PC-9 (cell line): ENCODE measurements around the gene RAP1GAP2. TPM values are rescaled to one million over a fixed set of nuclear protein-coding genes. Genes with fewer than 3 reads are reported as not detected.
A peak's percentile ranks its signal among the peaks of the same experiment; 100 is the strongest.

Experiments used
- BruUV-seq: library from RNA; stranded (reverse); fragments of 400-500 nt; replicated peaks from 2 replicates; lab custom pipeline; 2021; lab: Mats Ljungman, UMichigan
- CTCF ChIA-PET: fragments of 300-600 bp; sonication (Branson Sonifier 250); formaldehyde crosslinking; loops from one replicate; lab custom pipeline; 2022; ENCODE audit warnings: antibody characterized with exemption; lab: Charles Lee
- POLR2A ChIA-PET: fragments of 300-600 bp; sonication (Branson Sonifier 250); formaldehyde crosslinking; loops from one replicate; lab custom pipeline; 2022; ENCODE audit warnings: antibody characterized with exemption; ENCODE audit not compliant: unreplicated experiment; lab: Charles Lee
- DNase-seq, 2 experiments: peaks; one replicate each; pipeline versions ENCODE4 v3.0.0 to v3.0.0-alpha.2; 2015 to 2022; ENCODE audit warnings: mixed read lengths in 1 of 2
- H2AFZ ChIP-seq: fragments of 200-600 bp; sonication (generic); 2 replicates; pipeline ENCODE4 v1.8.1; 2017; ENCODE audit warnings: antibody characterized with exemption
- H3F3A ChIP-seq: fragments of 200-600 bp; sonication (generic); 2 replicates; pipeline ENCODE4 v1.8.1; 2017; ENCODE audit warnings: antibody characterized with exemption, mild to moderate bottlenecking, low read depth; ENCODE audit not compliant: insufficient read depth
- H3K27ac ChIP-seq: fragments of 200-600 bp; sonication (generic); 2 replicates; pipeline ENCODE4 v1.6.1; 2016; ENCODE audit warnings: mixed run types
- H3K27me3 ChIP-seq: fragments of 200-600 bp; sonication (generic); 2 replicates; pipeline ENCODE4 v1.6.1; 2016; ENCODE audit warnings: low read depth, mixed run types; ENCODE audit not compliant: insufficient read depth
- H3K36me3 ChIP-seq: fragments of 200-600 bp; sonication (generic); 2 replicates; pipeline ENCODE4 v1.6.1; 2016; ENCODE audit warnings: low read depth, mixed run types
- H3K4me1 ChIP-seq: fragments of 200-600 bp; sonication (generic); replicated peaks from 2 replicates; pipeline ENCODE4 v1.6.1; 2016; ENCODE audit warnings: mixed run types; ENCODE audit not compliant: insufficient read depth
- H3K4me2 ChIP-seq: fragments of 200-600 bp; sonication (generic); 2 replicates; pipeline ENCODE4 v1.6.1; 2017; ENCODE audit warnings: mixed run types
- H3K4me3 ChIP-seq: fragments of 200-600 bp; sonication (generic); 2 replicates; pipeline ENCODE4 v1.6.1; 2016; ENCODE audit warnings: mixed run types
- H3K79me2 ChIP-seq: fragments of 200-600 bp; sonication (generic); 2 replicates; pipeline ENCODE4 v1.6.1; 2017; ENCODE audit warnings: low read depth, mixed run types
- H3K9me2 ChIP-seq: fragments of 200-600 bp; sonication (generic); 2 replicates; pipeline ENCODE4 v1.8.1; 2017; ENCODE audit warnings: mild to moderate bottlenecking; ENCODE audit not compliant: insufficient read depth
- H3K9me3 ChIP-seq: fragments of 200-600 bp; sonication (generic); 2 replicates; pipeline ENCODE4 v1.8.1; 2016; ENCODE audit warnings: low read depth; ENCODE audit not compliant: insufficient read depth
- H4K20me1 ChIP-seq: fragments of 200-600 bp; sonication (generic); 2 replicates; pipeline ENCODE4 v1.8.1; 2017; ENCODE audit not compliant: insufficient read depth
- CTCF ChIP-seq: fragments of 200-600 bp; sonication (generic); conservative IDR thresholded peaks from 2 replicates; pipeline ENCODE4 v1.6.1; 2017; ENCODE audit warnings: mixed run types, antibody characterized with exemption, mild to moderate bottlenecking, moderate library complexity
- EZH2 ChIP-seq: fragments of 200-600 bp; sonication (generic); IDR thresholded peaks from 2 replicates; pipeline ENCODE4 v1.8.0; 2017; ENCODE audit warnings: antibody characterized with exemption, low read depth
- intact Hi-C: fragments of 100-400 bp; cut with micrococcal nuclease; formaldehyde crosslinking; loops from one replicate; pipeline ENCODE4 v1.10.0; 2022; ENCODE audit not compliant: unreplicated experiment
- total RNA-seq: library from RNA; stranded (reverse); gene quantifications from 2 replicates; pipeline ENCODE4 v1.2.3, GENCODE V29; 2021

RAP1GAP2 gene
- total RNA-seq, 1 experiment from 2014 or later, result 10.1 TPM

- no peak for DNase-seq
- TF ChIP-seq CTCF (no peak), EZH2 (no peak)
- Histone ChIP-seq H3K4me3 (no peak overlapping the region), H2AFZ (no peak overlapping the region), H3F3A (0 out of 2 replicates have a peak, but pooled peaks cover 4% of the 10 kb centered on the region), H3K27me3 (no peaks in the 10 kb centered on the region), H3K36me3 (no peaks in the 10 kb centered on the region), H3K9me2 (no peaks in the 10 kb centered on the region), H3K27ac (no peak overlapping the region), H3K4me2 (no peak overlapping the region), H4K20me1 (no peaks in the 10 kb centered on the region), H3K79me2 (no peaks in the 10 kb centered on the region), H3K4me1 (no peaks in the 10 kb centered on the region; the same call in 1 of the 2 replicates), H3K9me3 (no peaks in the 10 kb centered on the region)
- no TSS peak for BruUV-seq
- CTCF ChIA-PET, result no interaction called here
- intact Hi-C loops, result loop anchor here (5.0 kb wide), 1 partner anchor 141 kb away; no protein-coding TSS in a partner anchor
- POLR2A ChIA-PET, result no interaction called here
These were observed 132.2 kb downstream of the RAP1GAP2 start for GRCh38 chr17:2928294-2928890.

- no TSS peak for BruUV-seq
- DNase-seq, result peak in 1 of 2 experiments; percentile 49
- intact Hi-C loops, result loop anchor here (1.0 to 5.0 kb wide), 4 partner anchors 75 to 143 kb away; no protein-coding TSS in a partner anchor
- H3K36me3 ChIP-seq, result no peaks in the 10 kb centered on the region
- TF ChIP-seq CTCF (peak; percentile 96), EZH2 (no peak)
- H3K27ac ChIP-seq, result no peak overlapping the region
- no peaks in the 10 kb centered on the region for H3K9me2 ChIP-seq
- H2AFZ ChIP-seq, result no peak overlapping the region
- H3K27me3 ChIP-seq, result no peaks in the 10 kb centered on the region
- H3K4me3 ChIP-seq, result no peak overlapping the region
- H3K9me3 ChIP-seq, result no peaks in the 10 kb centered on the region
- ChIA-PET CTCF (interaction anchor here (1.8 kb wide), 1 partner anchor 74 kb away, joined by 8 read pairs; no protein-coding TSS in a partner anchor), POLR2A (no interaction called here)
- 0 out of 2 replicates have a peak, but pooled peaks cover 4% of the 10 kb centered on the region for H3F3A ChIP-seq
- H3K4me1 ChIP-seq, result no peaks in the 10 kb centered on the region; the same call in 1 of the 2 replicates
- H3K4me2 ChIP-seq, result no peak overlapping the region
- H4K20me1 ChIP-seq, result no peaks in the 10 kb centered on the region
- H3K79me2 ChIP-seq, result no peaks in the 10 kb centered on the region
These were observed 133.8 kb downstream of the RAP1GAP2 start for GRCh38 chr17:2929881-2930533.

- ChIA-PET POLR2A (no interaction called here), CTCF (interaction anchor here (0.5 to 0.7 kb wide), 2 partner anchors 83 to 677 kb away, joined by 3 to 5 read pairs; partner anchors contain the start of gene TRPV1)
- Histone ChIP-seq H3K36me3 (no peaks in the 10 kb centered on the region), H2AFZ (no peak overlapping the region), H3K9me3 (no peaks in the 10 kb centered on the region), H3K27ac (no peak overlapping the region), H3K4me3 (no peak overlapping the region), H3K4me1 (no peaks in the 10 kb centered on the region), H3K9me2 (no peaks in the 10 kb centered on the region), H3K79me2 (no peaks in the 10 kb centered on the region), H4K20me1 (no peaks in the 10 kb centered on the region), H3K27me3 (no peaks in the 10 kb centered on the region), H3K4me2 (no peak overlapping the region), H3F3A (peaks cover 5% of the 10 kb centered on the region; the same call in 1 of the 2 replicates)
- no peak for DNase-seq
- intact Hi-C loops, result loop anchor here (2.0 kb wide), 2 partner anchors 73 to 83 kb away; no protein-coding TSS in a partner anchor
- TF ChIP-seq EZH2 (no peak), CTCF (no peak)
- no TSS peak for BruUV-seq
These were observed 135.6 kb downstream of the RAP1GAP2 start for GRCh38 chr17:2931876-2932275.
